ENCODE results near the gene DAPK1. TPM values are rescaled to one million over a fixed set of nuclear protein-coding genes. Genes with fewer than 3 reads are reported as not detected.

The DAPK1 gene
- total and polyA plus RNA-seq, 4 donors: 33.0 to 301 (median 94.1) TPM

DNA sequence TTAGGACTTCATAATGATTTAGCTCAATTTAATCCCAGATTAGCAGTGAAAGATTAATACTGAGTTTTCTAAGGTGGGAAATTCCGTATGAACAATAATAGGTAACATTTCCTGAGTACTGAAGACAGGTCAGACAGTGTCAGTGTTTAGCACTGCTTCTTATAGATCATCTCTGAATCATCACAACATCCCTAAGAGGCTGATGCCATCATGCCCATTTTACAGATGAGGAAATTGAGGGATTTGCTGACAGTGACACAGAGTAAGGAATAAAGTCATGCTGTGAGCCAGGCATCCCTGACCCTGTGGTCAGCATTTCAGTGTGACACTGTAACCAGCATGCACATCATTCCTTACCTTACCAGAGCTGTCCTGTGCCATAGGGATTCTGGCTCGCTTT, 44.5 kb downstream of the DAPK1 start:
- ATAC-seq (ENCODE audit: insufficient read depth, low FRiP score): no peak
- peaks cover 0 to 35% (median 15%) of the 10 kb centered on the region in 4 donors for H3K36me3 ChIP-seq (ENCODE audit: control insufficient read depth in 4 of 4, insufficient read depth in 4 of 4, low read length in 4 of 4)

DNA sequence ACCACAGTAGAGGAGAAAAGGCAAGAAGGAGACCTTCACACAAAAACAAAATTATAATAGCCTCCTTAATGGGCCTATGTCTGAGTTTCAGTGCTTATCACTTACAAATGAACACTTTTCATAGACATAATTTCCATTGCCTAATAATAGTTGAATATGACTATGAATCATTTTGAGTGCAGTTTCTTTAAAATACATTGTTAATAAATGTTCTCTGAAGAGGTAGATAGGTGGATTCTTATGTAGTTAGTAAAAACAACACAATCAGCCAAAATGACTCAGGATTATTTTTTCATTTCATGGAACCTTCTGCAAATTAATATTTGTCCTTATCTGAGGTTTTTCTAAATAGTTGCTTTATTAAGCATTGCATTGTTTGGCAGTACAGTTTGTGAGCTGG, 45.6 kb downstream of the DAPK1 start:
- peaks cover 0 to 35% (median 18%) of the 10 kb centered on the region in 4 donors for H3K36me3 ChIP-seq (ENCODE audit: control insufficient read depth in 4 of 4, insufficient read depth in 4 of 4, low read length in 4 of 4)
- no peak overlapping the region for H3K27ac ChIP-seq (ENCODE audit: low read depth in 1 of 2, low read length in 1 of 2)
- peaks cover 0 to 2% (median 0%) of the 10 kb centered on the region in 4 donors for H3K9me3 ChIP-seq (ENCODE audit: control insufficient read depth in 4 of 4, insufficient read depth in 3 of 4, low read length in 3 of 4)
- H3K27me3 ChIP-seq (ENCODE audit: control insufficient read depth in 3 of 3, insufficient read depth in 3 of 3, low read length in 2 of 3): no peaks in the 10 kb centered on the region
- DNase-seq: no peak
- H3K4me3 ChIP-seq: no peak overlapping the region
- no peak for ATAC-seq (ENCODE audit: insufficient read depth, low FRiP score)
- TF ChIP-seq, protein P1, sequence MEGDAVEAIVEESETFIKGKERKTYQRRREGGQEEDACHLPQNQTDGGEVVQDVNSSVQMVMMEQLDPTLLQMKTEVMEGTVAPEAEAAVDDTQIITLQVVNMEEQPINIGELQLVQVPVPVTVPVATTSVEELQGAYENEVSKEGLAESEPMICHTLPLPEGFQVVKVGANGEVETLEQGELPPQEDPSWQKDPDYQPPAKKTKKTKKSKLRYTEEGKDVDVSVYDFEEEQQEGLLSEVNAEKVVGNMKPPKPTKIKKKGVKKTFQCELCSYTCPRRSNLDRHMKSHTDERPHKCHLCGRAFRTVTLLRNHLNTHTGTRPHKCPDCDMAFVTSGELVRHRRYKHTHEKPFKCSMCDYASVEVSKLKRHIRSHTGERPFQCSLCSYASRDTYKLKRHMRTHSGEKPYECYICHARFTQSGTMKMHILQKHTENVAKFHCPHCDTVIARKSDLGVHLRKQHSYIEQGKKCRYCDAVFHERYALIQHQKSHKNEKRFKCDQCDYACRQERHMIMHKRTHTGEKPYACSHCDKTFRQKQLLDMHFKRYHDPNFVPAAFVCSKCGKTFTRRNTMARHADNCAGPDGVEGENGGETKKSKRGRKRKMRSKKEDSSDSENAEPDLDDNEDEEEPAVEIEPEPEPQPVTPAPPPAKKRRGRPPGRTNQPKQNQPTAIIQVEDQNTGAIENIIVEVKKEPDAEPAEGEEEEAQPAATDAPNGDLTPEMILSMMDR (IDR thresholded peaks at IDR 0.05; ENCODE audit: control extremely low read depth, extremely low read depth): no peak
- H3K4me1 ChIP-seq (ENCODE audit: control insufficient read depth in 5 of 5, insufficient read depth in 5 of 5, low read length in 5 of 5): peaks cover 0 to 5% (median 0%) of the 10 kb centered on the region in 5 donors
- H3K9ac ChIP-seq (ENCODE audit: insufficient read depth in 1 of 2, low read length in 2 of 2): no peak overlapping the region

More for the DNA sequence above, 44.5 kb downstream of the DAPK1 start:
- H3K27me3 ChIP-seq (ENCODE audit: control insufficient read depth in 3 of 3, insufficient read depth in 3 of 3, low read length in 2 of 3): no peaks in the 10 kb centered on the region
- TF ChIP-seq, protein P1 (IDR thresholded peaks at IDR 0.05; ENCODE audit: control extremely low read depth, extremely low read depth): no peak
- DNase-seq: no peak
- H3K27ac ChIP-seq (ENCODE audit: low read depth in 1 of 2, low read length in 1 of 2): no peak overlapping the region
- 65 to 66% methylated on average over 2 of the region's 2 CpGs for WGBS, 2 donors
- H3K4me3 ChIP-seq: no peak overlapping the region
- peaks cover 0 to 12% (median 5%) of the 10 kb centered on the region in 5 donors for H3K4me1 ChIP-seq (ENCODE audit: control insufficient read depth in 5 of 5, insufficient read depth in 5 of 5, low read length in 5 of 5)
- H3K9me3 ChIP-seq (ENCODE audit: control insufficient read depth in 4 of 4, insufficient read depth in 3 of 4, low read length in 3 of 4): peaks cover 0 to 2% (median 0%) of the 10 kb centered on the region in 4 donors
- no peak overlapping the region for H3K9ac ChIP-seq (ENCODE audit: insufficient read depth in 1 of 2, low read length in 2 of 2)

DNA sequence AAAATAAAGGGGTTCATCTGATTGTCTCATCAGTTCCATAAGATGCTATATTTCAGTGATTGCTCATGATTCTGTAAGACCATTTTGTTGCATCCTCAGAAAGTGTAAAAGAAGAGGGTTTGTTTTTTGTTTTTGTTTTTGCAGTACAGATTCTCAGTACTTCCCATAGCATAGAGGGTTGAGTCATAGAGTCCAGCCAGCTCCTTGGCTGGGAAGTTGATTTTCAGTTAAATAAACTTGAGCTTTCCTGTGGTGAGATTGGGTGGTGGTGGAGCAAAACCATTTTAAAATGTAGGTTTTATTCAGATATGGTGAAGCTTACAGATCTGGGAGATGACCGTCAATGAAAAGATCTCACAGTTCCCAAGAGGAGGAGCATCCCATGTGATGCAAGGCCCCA, 48.2 kb downstream of the DAPK1 start:
- Histone ChIP-seq H3K9ac (ENCODE audit: insufficient read depth in 1 of 2, low read length in 2 of 2) (no peak overlapping the region), H3K4me1 (ENCODE audit: control insufficient read depth in 5 of 5, insufficient read depth in 5 of 5, low read length in 5 of 5) (peaks cover 0 to 4% (median 0%) of the 10 kb centered on the region in 5 donors), H3K4me3 (no peak overlapping the region), H3K9me3 (ENCODE audit: control insufficient read depth in 4 of 4, insufficient read depth in 3 of 4, low read length in 3 of 4) (peaks cover 0 to 2% (median 0%) of the 10 kb centered on the region in 4 donors), H3K36me3 (ENCODE audit: control insufficient read depth in 4 of 4, insufficient read depth in 4 of 4, low read length in 4 of 4) (peaks cover 0 to 31% (median 13%) of the 10 kb centered on the region in 4 donors), H3K27ac (ENCODE audit: low read depth in 1 of 2, low read length in 1 of 2) (peak overlapping the region in 1 of 2 donors; percentile 1), H3K27me3 (ENCODE audit: control insufficient read depth in 3 of 3, insufficient read depth in 3 of 3, low read length in 2 of 3) (no peaks in the 10 kb centered on the region)
- ATAC-seq (ENCODE audit: insufficient read depth, low FRiP score) (no peak), DNase-seq (peak in 1 of 3 donors; percentile 3)
- TF ChIP-seq, protein P1 (IDR thresholded peaks at IDR 0.05; ENCODE audit: control extremely low read depth, extremely low read depth): no peak
- 85 to 87% methylated on average over 1 of the region's 1 CpG for WGBS, 2 donors

DNA sequence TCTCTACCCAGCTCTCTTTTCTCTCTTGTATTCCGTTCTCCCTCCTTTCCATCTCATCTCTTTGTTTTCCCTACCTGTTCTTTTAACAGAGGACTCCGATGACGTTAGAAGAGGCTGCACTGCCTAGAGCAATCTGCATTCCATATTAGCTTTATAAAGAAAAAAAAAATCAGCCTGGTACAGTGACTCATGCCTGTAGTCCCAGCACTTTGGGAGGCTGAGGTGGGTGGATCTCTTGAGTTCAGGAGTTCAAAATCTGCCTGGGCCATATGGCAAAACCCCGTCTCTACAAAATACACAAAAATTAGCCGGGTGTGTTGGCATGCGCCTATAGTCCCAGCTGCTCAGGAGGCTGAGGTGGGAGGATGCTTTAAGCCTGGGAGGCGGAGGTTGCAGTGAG, 49.0 kb downstream of the DAPK1 start:
- Histone ChIP-seq H3K4me3 (no peak overlapping the region), H3K9me3 (ENCODE audit: control insufficient read depth in 4 of 4, insufficient read depth in 3 of 4, low read length in 3 of 4) (peaks cover 0 to 2% (median 0%) of the 10 kb centered on the region in 4 donors), H3K9ac (ENCODE audit: insufficient read depth in 1 of 2, low read length in 2 of 2) (no peak overlapping the region), H3K36me3 (ENCODE audit: control insufficient read depth in 4 of 4, insufficient read depth in 4 of 4, low read length in 4 of 4) (peaks cover 0 to 23% (median 8%) of the 10 kb centered on the region in 4 donors), H3K27ac (ENCODE audit: low read depth in 1 of 2, low read length in 1 of 2) (peak overlapping the region in 1 of 2 donors; percentile 13), H3K27me3 (ENCODE audit: control insufficient read depth in 3 of 3, insufficient read depth in 3 of 3, low read length in 2 of 3) (no peaks in the 10 kb centered on the region), H3K4me1 (ENCODE audit: control insufficient read depth in 5 of 5, insufficient read depth in 5 of 5, low read length in 5 of 5) (peaks cover 0 to 4% (median 0%) of the 10 kb centered on the region in 5 donors)
- DNase-seq (no peak), ATAC-seq (ENCODE audit: insufficient read depth, low FRiP score) (no peak)
- TF ChIP-seq, protein P1 (IDR thresholded peaks at IDR 0.05; ENCODE audit: control extremely low read depth, extremely low read depth): no peak
- 78 to 79% methylated on average over 7 of the region's 7 CpGs for WGBS, 2 donors

All from lung (tissue), 12 donors.